Skeletal muscle tissue (tissue), 4 donors: ENCODE measurements around the gene LCN12. TPM values are rescaled to one million over a fixed set of nuclear protein-coding genes. Genes with fewer than 3 reads are reported as not detected.
"Not testable (repeated sequence)": the region's sequence is repeated elsewhere in the genome, so short reads cannot be mapped to it uniquely, and the experiment has no call there.

Experiments
- H3K27ac ChIP-seq: one replicate; pipeline ENCODE4 v1.7.0; 2013; ENCODE audit warnings: mild to moderate bottlenecking, low read depth, low read length, inconsistent platforms
- H3K27me3 ChIP-seq, 3 donors: one replicate each; pipeline ENCODE4 v1.7.0; 2013; ENCODE audit warnings: low read length in 3 of 3; ENCODE audit not compliant: control insufficient read depth in 3 of 3, insufficient read depth in 3 of 3
- H3K36me3 ChIP-seq, 3 donors: one replicate each; pipeline ENCODE4 v1.7.0; 2013; ENCODE audit warnings: low read length in 3 of 3; ENCODE audit not compliant: control insufficient read depth in 3 of 3, insufficient read depth in 3 of 3
- H3K4me1 ChIP-seq, 3 donors: one replicate each; pipeline ENCODE4 v1.7.0; 2013; ENCODE audit warnings: low read length in 3 of 3, mild to moderate bottlenecking in 3 of 3; ENCODE audit not compliant: control insufficient read depth in 3 of 3, insufficient read depth in 3 of 3
- H3K4me3 ChIP-seq, 3 donors: one replicate each; pipeline ENCODE4 v1.7.0; 2013; ENCODE audit warnings: low read length in 3 of 3
- H3K9ac ChIP-seq, 3 donors: one replicate each; pipeline ENCODE4 v1.7.0; 2013; ENCODE audit warnings: low read length in 3 of 3, mild to moderate bottlenecking in 3 of 3, moderate library complexity in 2 of 3, low read depth in 1 of 3
- H3K9me3 ChIP-seq, 3 donors: one replicate each; pipeline ENCODE4 v1.7.0; 2013; ENCODE audit warnings: low read length in 3 of 3; ENCODE audit not compliant: control insufficient read depth in 3 of 3
- total RNA-seq: library from RNA; depleted of rRNA; stranded (reverse); fragments of >200 nt; gene quantifications from one replicate; pipeline ENCODE4 v1.2.3, GENCODE V29; 2014
- donor health status: Osteomylitis.

LCN12 gene
- total RNA-seq, 1 donor from 2014 or later, result not detected

GRCh38 chr9:137004285-137004684 is 52.2 kb downstream of the LCN12 start:
- not testable (repeated sequence) for H3K9me3 ChIP-seq, H3K36me3 ChIP-seq, H3K4me1 ChIP-seq, H3K27ac ChIP-seq, H3K9ac ChIP-seq, H3K4me3 ChIP-seq, H3K27me3 ChIP-seq

Other genes starting within 250 kb of the LCN12 start
- gene DIPK1B, start 239.7 kb upstream of the LCN12 start, total RNA-seq, result 11.0 TPM
- 2.1 TPM for gene LCN10, start 209.3 kb upstream of the LCN12 start, total RNA-seq
- gene LCN6, start 203.7 kb upstream of the LCN12 start, total RNA-seq, result not detected
- not detected for gene LCN8, start 194.0 kb upstream of the LCN12 start, total RNA-seq
- not detected for gene LCN15, start 187.8 kb upstream of the LCN12 start, total RNA-seq
- 28.7 TPM for gene TMEM141, start 160.9 kb upstream of the LCN12 start, total RNA-seq
- gene CCDC183, start 155.9 kb upstream of the LCN12 start, total RNA-seq, result 1.0 TPM
- 34.4 TPM for gene RABL6, start 144.3 kb upstream of the LCN12 start, total RNA-seq
- 0.52 TPM for gene AJM1, start 109.8 kb upstream of the LCN12 start, total RNA-seq
- 109 TPM for gene PHPT1, start 102.9 kb upstream of the LCN12 start, total RNA-seq
- 0.52 TPM for gene MAMDC4, start 99.9 kb upstream of the LCN12 start, total RNA-seq
- 196 TPM for gene EDF1, start 86.0 kb upstream of the LCN12 start, total RNA-seq
- 4.7 TPM for gene TRAF2, start 65.8 kb upstream of the LCN12 start, total RNA-seq
- gene FBXW5, start 7.5 kb upstream of the LCN12 start, total RNA-seq, result 45.4 TPM
- gene C8G, start 7.0 kb upstream of the LCN12 start, total RNA-seq, result not detected
- gene PTGDS, start 25.2 kb downstream of the LCN12 start, total RNA-seq, result 4.2 TPM
- gene LCNL1, start 30.7 kb downstream of the LCN12 start, total RNA-seq, result under 0.01 TPM
- gene PAXX, start 40.1 kb downstream of the LCN12 start, total RNA-seq, result 2.1 TPM
- not detected for gene CLIC3, start 44.3 kb downstream of the LCN12 start, total RNA-seq
- gene ABCA2, start 76.0 kb downstream of the LCN12 start, total RNA-seq, result 5.2 TPM
- not detected for gene FUT7, start 79.8 kb downstream of the LCN12 start, total RNA-seq
- 5.7 TPM for gene NPDC1, start 93.9 kb downstream of the LCN12 start, total RNA-seq
- 5.2 TPM for gene ENTPD2, start 101.8 kb downstream of the LCN12 start, total RNA-seq
- 1.0 TPM for gene SAPCD2, start 118.3 kb downstream of the LCN12 start, total RNA-seq
- gene UAP1L1, start 125.2 kb downstream of the LCN12 start, total RNA-seq, result 1.0 TPM
- 31.8 TPM for gene MAN1B1, start 134.7 kb downstream of the LCN12 start, total RNA-seq
- gene DPP7, start 162.5 kb downstream of the LCN12 start, total RNA-seq, result 19.8 TPM
- gene GRIN1, start 186.9 kb downstream of the LCN12 start, total RNA-seq, result not detected
- gene LRRC26, start 217.8 kb downstream of the LCN12 start, total RNA-seq, result not detected
- not detected for gene TMEM210, start 219.8 kb downstream of the LCN12 start, total RNA-seq
- 21.4 TPM for gene ANAPC2, start 236.3 kb downstream of the LCN12 start, total RNA-seq
- gene SSNA1, start 236.4 kb downstream of the LCN12 start, total RNA-seq, result 47.0 TPM
- gene TPRN, start 248.5 kb downstream of the LCN12 start, total RNA-seq, result 2.6 TPM